Globus pallidus (tissue), 1 donor: Measurements from ENCODE around the gene C2CD4C.
"Not testable (repeated sequence)": the region's sequence is repeated elsewhere in the genome, so short reads cannot be mapped to it uniquely, and the experiment has no call there.

Experiments used
- DNase-seq: peaks from one replicate; pipeline ENCODE4 v3.0.0-alpha.2; 2015; ENCODE audit warnings: low spot score

Gene C2CD4C

GRCh38 chr19:408902-409515 lies at the start of gene C2CD4C:
Gene C2CD4C, minus strand, starts transcription at chr19:409147. Its CDS starts 786 bp downstream, at chr19:408361.
- DNase-seq = no peak

- no peak for DNase-seq
Observed at GRCh38 chr19:458091-459042, 49.4 kb upstream of the C2CD4C start.

GRCh38 chr19:457636-458035 lies 48.7 kb upstream of the C2CD4C start:
- no peak for DNase-seq

GRCh38 chr19:456547-457110 lies 47.7 kb upstream of the C2CD4C start:
- DNase-seq = no peak

GRCh38 chr19:455851-456546 lies 47.1 kb upstream of the C2CD4C start:
- DNase-seq = no peak

- DNase-seq = no peak
Observed at GRCh38 chr19:455031-455705, 46.2 kb upstream of the C2CD4C start.

- DNase-seq = no peak
Observed at GRCh38 chr19:453606-454005, 44.7 kb upstream of the C2CD4C start.

- no peak for DNase-seq
Observed at GRCh38 chr19:452829-453228, 43.9 kb upstream of the C2CD4C start.

- DNase-seq = not testable (repeated sequence)
Observed at GRCh38 chr19:450912-451481, 42.0 kb upstream of the C2CD4C start.

GRCh38 chr19:449916-450315 lies 41.0 kb upstream of the C2CD4C start:
- DNase-seq = no peak

GRCh38 chr19:447816-448560 lies 39.0 kb upstream of the C2CD4C start:
- DNase-seq = no peak

- no peak for DNase-seq
Observed at GRCh38 chr19:447064-447426, 38.1 kb upstream of the C2CD4C start.

- no peak for DNase-seq
Observed at GRCh38 chr19:444677-445210, 35.8 kb upstream of the C2CD4C start.

- no peak for DNase-seq
Observed at GRCh38 chr19:443005-443404, 34.1 kb upstream of the C2CD4C start.

GRCh38 chr19:442085-442484 lies 33.1 kb upstream of the C2CD4C start:
- no peak for DNase-seq

- DNase-seq = no peak
Observed at GRCh38 chr19:441213-441836, 32.4 kb upstream of the C2CD4C start.

- DNase-seq = no peak
Observed at GRCh38 chr19:440391-441212, 31.7 kb upstream of the C2CD4C start.

GRCh38 chr19:439167-439900 lies 30.4 kb upstream of the C2CD4C start:
- no peak for DNase-seq
